Mucosa of descending colon (tissue), 3 donors: ENCODE results near the gene PCSK6. TPM values are rescaled to one million over a fixed set of nuclear protein-coding genes. Genes with fewer than 3 reads are reported as not detected.

Experiments
- ATAC-seq: fragments of 200-7000 bp; cut with Tn5 transposase; one replicate; pipeline ENCODE4 v1.9.1; 2020; ENCODE audit warnings: mild to moderate bottlenecking, moderate library complexity
- DNase-seq, 3 donors: peaks; one replicate each; pipeline ENCODE4 v3.0.0-alpha.2; 2020
- H3K36me3 ChIP-seq: fragments of 200-600 bp; one replicate; pipeline ENCODE4 v1.8.0; 2021; ENCODE audit warnings: low read depth, mild to moderate bottlenecking
- H3K4me1 ChIP-seq: fragments of 200-600 bp; one replicate; pipeline ENCODE4 v1.8.0; 2021; ENCODE audit warnings: low read depth, mild to moderate bottlenecking
- H3K4me3 ChIP-seq: fragments of 200-600 bp; one replicate; pipeline ENCODE4 v1.8.0; 2021; ENCODE audit warnings: mild to moderate bottlenecking
- H3K9me3 ChIP-seq: fragments of 200-600 bp; one replicate; pipeline ENCODE4 v1.8.0; 2021; ENCODE audit warnings: mild to moderate bottlenecking
- intact Hi-C, 2 donors: fragments of 100-400 bp; cut with DNase I in 1 of 2; cut with micrococcal nuclease in 1 of 2; formaldehyde crosslinking; loops; one replicate each; pipeline versions ENCODE4 v1.11.0 to v1.11.1; 2022; cut with DNase I, micrococcal nuclease
- total RNA-seq, 3 donors: library from RNA; stranded (reverse); fragmentation: NEBNext Ultra II Directional in 2 of 3; extraction: Animal tissue kit (Norgen Biotek cat#: 25700) in 2 of 3; gene quantifications; one replicate each; pipeline versions ENCODE4 v1.2.1 to v1.2.4, GENCODE V29; 2021 to 2023
- TF ChIP-seq, protein P1 (sequence below): fragments of 200-600 bp; IDR thresholded peaks from one replicate; pipeline ENCODE4 v1.8.0; 2022; ENCODE audit warnings: antibody characterized with exemption, mild to moderate bottlenecking
- donor health status: DM: no; HTN: no; CAD: no; lungs with moderate emphysema.
- donor health status: DM: no; HTN: no; CAD: no.
- donor health status: DM: no; HTN: yes; CAD: no.

Gene PCSK6
- total RNA-seq, 3 donors from 2014 or later: 21.3 to 58.4 (median 30.3) TPM

DNA sequence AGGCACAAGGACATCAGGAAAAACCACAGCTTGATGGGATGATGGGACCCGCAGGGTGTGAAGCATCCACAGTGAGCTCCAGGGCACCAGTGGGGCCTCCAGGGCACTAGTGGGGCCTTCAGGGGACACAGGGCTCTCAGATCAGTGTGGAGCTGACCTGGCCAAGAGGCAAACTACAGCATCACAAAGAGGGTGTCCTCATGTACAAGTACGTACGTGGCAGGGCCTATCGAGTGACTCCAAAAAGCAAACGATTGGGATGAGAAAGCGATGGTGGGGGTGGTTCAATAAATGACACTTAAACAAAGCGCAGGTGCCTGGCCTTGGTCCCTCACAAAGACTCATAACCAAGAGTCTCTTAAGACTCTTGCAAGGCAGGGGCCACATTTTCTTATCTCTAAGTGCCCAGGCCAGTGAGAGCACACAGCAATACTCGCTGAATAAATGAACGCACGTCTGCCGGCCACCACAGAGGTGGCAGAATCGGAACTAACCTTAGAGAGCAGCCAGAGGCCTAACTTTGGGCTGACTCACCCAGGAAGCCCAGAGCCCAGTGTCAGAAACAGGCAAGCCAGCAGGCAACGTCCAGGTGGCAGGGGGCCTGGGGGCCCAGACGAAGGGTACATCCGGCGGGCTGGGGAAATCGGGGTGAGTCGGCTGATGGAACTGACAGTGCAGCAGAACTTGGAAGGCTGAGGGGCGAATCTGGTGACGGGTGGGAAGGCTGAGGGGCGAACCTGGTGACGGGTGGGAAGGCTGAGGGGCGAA, 8.7 kb downstream of the PCSK6 start:
- H3K4me3 ChIP-seq: no peak overlapping the region
- H3K4me1 ChIP-seq: peaks cover 14% of the 10 kb centered on the region
- intact Hi-C loops: no loop called here
- TF ChIP-seq, protein P1, sequence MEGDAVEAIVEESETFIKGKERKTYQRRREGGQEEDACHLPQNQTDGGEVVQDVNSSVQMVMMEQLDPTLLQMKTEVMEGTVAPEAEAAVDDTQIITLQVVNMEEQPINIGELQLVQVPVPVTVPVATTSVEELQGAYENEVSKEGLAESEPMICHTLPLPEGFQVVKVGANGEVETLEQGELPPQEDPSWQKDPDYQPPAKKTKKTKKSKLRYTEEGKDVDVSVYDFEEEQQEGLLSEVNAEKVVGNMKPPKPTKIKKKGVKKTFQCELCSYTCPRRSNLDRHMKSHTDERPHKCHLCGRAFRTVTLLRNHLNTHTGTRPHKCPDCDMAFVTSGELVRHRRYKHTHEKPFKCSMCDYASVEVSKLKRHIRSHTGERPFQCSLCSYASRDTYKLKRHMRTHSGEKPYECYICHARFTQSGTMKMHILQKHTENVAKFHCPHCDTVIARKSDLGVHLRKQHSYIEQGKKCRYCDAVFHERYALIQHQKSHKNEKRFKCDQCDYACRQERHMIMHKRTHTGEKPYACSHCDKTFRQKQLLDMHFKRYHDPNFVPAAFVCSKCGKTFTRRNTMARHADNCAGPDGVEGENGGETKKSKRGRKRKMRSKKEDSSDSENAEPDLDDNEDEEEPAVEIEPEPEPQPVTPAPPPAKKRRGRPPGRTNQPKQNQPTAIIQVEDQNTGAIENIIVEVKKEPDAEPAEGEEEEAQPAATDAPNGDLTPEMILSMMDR: no peak
- DNase-seq: no peak
- H3K36me3 ChIP-seq: no peaks in the 10 kb centered on the region
- no peak for ATAC-seq
- H3K9me3 ChIP-seq: no peaks in the 10 kb centered on the region

- no peak for ATAC-seq
Measured at GRCh38 chr15:101479851-101480612, 9.5 kb downstream of the PCSK6 start.

GRCh38 chr15:101479342-101479845, 10.1 kb downstream of the PCSK6 start:
- TF ChIP-seq, protein P1: no peak
- Histone ChIP-seq H3K9me3 (no peaks in the 10 kb centered on the region), H3K4me3 (no peak overlapping the region), H3K36me3 (no peaks in the 10 kb centered on the region), H3K4me1 (peaks cover 14% of the 10 kb centered on the region)
- intact Hi-C loops: no loop called here
- DNase-seq (no peak), ATAC-seq (no peak)

More at GRCh38 chr15:101479851-101480612, 9.5 kb downstream of the PCSK6 start:
- H3K36me3 ChIP-seq: no peaks in the 10 kb centered on the region
- intact Hi-C loops: no loop called here
- H3K9me3 ChIP-seq: no peaks in the 10 kb centered on the region
- TF ChIP-seq, protein P1: no peak
- H3K4me1 ChIP-seq: peaks cover 14% of the 10 kb centered on the region
- H3K4me3 ChIP-seq: no peak overlapping the region
- no peak for DNase-seq

GRCh38 chr15:101478701-101479341, 10.7 kb downstream of the PCSK6 start:
- TF ChIP-seq, protein P1: no peak
- H3K36me3 ChIP-seq: no peaks in the 10 kb centered on the region
- intact Hi-C loops: no loop called here
- peaks cover 14% of the 10 kb centered on the region for H3K4me1 ChIP-seq
- DNase-seq: no peak
- no peak for ATAC-seq
- no peaks in the 10 kb centered on the region for H3K9me3 ChIP-seq
- no peak overlapping the region for H3K4me3 ChIP-seq

DNA sequence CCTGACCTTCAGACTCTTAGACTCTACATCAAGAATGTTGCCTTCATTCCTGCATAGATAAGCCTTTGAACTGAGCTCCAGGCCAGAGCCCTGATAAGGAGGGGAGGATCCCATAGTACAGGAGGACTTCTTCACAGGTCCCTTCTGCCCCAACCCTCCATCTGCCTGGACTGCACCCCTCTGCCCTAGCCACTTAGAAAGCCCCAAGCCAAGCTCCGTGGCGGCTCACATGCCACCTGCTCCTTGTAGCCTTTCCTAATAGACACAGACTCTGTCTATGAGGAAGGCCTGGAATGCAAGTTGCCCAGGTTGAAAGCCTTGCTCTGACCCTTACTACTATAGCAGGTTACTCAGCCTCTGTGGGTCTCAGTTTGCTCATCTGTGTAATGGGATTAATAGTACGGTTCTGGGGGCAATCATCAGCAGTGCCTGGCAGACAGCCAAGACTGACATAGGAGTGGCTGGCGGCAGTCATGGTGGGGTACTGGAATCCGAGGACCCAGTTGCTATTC, 11.6 kb downstream of the PCSK6 start:
- DNase-seq (no peak), ATAC-seq (peak; percentile 46)
- no peaks in the 10 kb centered on the region for H3K9me3 ChIP-seq
- intact Hi-C loops: no loop called here
- no peaks in the 10 kb centered on the region for H3K36me3 ChIP-seq
- no peak overlapping the region for H3K4me3 ChIP-seq
- H3K4me1 ChIP-seq: peaks cover 14% of the 10 kb centered on the region
- TF ChIP-seq, protein P1: no peak
